Parathyroid adenoma (tissue), 2 donors: ENCODE measurements around the gene ARHGAP18.
A peak's percentile ranks its signal among the peaks of the same experiment; 100 is the strongest.

Experiments
- H2AFZ ChIP-seq: fragments of 300-600 bp; sonication (generic); one replicate; pipeline ENCODE4 v1.7.0; 2017; ENCODE audit warnings: antibody characterized with exemption, mild to moderate bottlenecking
- H3K27ac ChIP-seq: fragments of 300-600 bp; sonication (generic); one replicate; pipeline ENCODE4 v1.7.0; 2017
- H3K27me3 ChIP-seq: fragments of 300-600 bp; sonication (generic); one replicate; pipeline ENCODE4 v1.7.0; 2017; ENCODE audit warnings: low read length; ENCODE audit not compliant: control insufficient read depth, insufficient read depth
- H3K36me3 ChIP-seq: fragments of 300-600 bp; sonication (generic); one replicate; pipeline ENCODE4 v1.7.0; 2017; ENCODE audit warnings: low read length; ENCODE audit not compliant: control insufficient read depth, insufficient read depth
- H3K4me1 ChIP-seq: fragments of 300-600 bp; sonication (generic); one replicate; pipeline ENCODE4 v1.7.0; 2017; ENCODE audit warnings: control low read depth
- H3K4me2 ChIP-seq: fragments of 300-600 bp; sonication (generic); one replicate; pipeline ENCODE4 v1.7.0; 2017; ENCODE audit warnings: low read length
- H3K4me3 ChIP-seq: fragments of 300-600 bp; sonication (generic); one replicate; pipeline ENCODE4 v1.7.0; 2017; ENCODE audit warnings: low read depth, low read length
- H3K79me2 ChIP-seq: fragments of 300-600 bp; sonication (generic); one replicate; pipeline ENCODE4 v1.7.0; 2017; ENCODE audit warnings: control low read depth
- H3K9ac ChIP-seq: fragments of 300-600 bp; sonication (generic); one replicate; pipeline ENCODE4 v1.7.0; 2017; ENCODE audit warnings: mild to moderate bottlenecking
- H3K9me3 ChIP-seq: fragments of 300-600 bp; sonication (generic); one replicate; pipeline ENCODE4 v1.7.0; 2017; ENCODE audit warnings: low read length; ENCODE audit not compliant: control insufficient read depth
- TF ChIP-seq, protein P1 (sequence below): fragments of 300-600 bp; sonication (generic); IDR thresholded peaks from one replicate; pipeline ENCODE4 v1.7.0; 2017; ENCODE audit warnings: antibody characterized with exemption, mild to moderate bottlenecking
- donor health status: primary hyperparathyroidism.

The ARHGAP18 gene

DNA sequence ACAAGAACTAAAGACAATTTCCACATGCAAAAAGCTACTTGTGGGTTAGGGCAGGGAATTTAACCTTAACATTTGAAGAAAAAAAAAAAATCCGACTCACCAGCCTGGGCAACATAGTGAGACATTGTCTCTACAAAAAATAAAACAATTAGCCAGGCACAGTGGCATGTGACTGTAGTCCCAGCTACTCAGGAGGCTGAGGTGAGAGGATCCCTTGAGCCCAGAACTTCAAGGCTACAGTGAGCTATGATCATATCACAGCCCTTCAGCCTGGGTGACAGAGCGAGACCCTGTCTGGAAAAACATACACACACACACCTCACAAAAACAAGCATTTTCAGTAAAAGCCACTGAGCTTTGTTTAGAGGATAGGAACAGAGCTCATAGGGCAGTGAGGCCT, 56.2 kb downstream of the ARHGAP18 start:
- Histone ChIP-seq H3K27ac (no peak overlapping the region), H3K4me3 (no peak overlapping the region), H3K9ac (no peak overlapping the region), H3K4me1 (peaks cover 7% of the 10 kb centered on the region), H3K36me3 (no peaks in the 10 kb centered on the region), H2AFZ (no peak overlapping the region), H3K4me2 (no peak overlapping the region), H3K79me2 (no peaks in the 10 kb centered on the region), H3K27me3 (no peaks in the 10 kb centered on the region), H3K9me3 (no peaks in the 10 kb centered on the region)
- TF ChIP-seq, protein P1, sequence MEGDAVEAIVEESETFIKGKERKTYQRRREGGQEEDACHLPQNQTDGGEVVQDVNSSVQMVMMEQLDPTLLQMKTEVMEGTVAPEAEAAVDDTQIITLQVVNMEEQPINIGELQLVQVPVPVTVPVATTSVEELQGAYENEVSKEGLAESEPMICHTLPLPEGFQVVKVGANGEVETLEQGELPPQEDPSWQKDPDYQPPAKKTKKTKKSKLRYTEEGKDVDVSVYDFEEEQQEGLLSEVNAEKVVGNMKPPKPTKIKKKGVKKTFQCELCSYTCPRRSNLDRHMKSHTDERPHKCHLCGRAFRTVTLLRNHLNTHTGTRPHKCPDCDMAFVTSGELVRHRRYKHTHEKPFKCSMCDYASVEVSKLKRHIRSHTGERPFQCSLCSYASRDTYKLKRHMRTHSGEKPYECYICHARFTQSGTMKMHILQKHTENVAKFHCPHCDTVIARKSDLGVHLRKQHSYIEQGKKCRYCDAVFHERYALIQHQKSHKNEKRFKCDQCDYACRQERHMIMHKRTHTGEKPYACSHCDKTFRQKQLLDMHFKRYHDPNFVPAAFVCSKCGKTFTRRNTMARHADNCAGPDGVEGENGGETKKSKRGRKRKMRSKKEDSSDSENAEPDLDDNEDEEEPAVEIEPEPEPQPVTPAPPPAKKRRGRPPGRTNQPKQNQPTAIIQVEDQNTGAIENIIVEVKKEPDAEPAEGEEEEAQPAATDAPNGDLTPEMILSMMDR: no peak

DNA sequence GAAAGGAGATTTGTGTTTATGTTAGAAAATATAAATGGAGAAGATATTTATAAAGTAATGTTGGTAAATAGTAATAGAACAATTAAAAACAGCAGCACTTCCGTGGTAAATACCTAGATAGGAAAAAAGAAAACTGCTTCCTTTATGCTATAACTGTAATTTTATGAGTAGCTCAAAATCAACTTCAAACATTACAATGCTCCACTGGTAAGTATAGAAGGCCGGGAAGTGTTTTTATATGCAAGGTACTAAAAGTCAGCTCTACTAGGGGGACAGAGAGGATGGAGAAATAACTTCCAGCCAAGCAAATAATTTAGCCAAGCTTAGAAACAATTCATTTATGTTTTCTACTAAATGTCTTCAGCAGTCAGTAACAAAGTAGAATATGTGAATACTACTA, 56.7 kb downstream of the ARHGAP18 start:
- no peaks in the 10 kb centered on the region for H3K79me2 ChIP-seq
- H3K4me3 ChIP-seq: no peak overlapping the region
- H3K27ac ChIP-seq: no peak overlapping the region
- H3K9me3 ChIP-seq: no peaks in the 10 kb centered on the region
- no peak overlapping the region for H3K4me2 ChIP-seq
- no peak overlapping the region for H3K9ac ChIP-seq
- H3K27me3 ChIP-seq: no peaks in the 10 kb centered on the region
- TF ChIP-seq, protein P1: no peak
- no peak overlapping the region for H2AFZ ChIP-seq
- H3K36me3 ChIP-seq: no peaks in the 10 kb centered on the region
- H3K4me1 ChIP-seq: peaks cover 7% of the 10 kb centered on the region

DNA sequence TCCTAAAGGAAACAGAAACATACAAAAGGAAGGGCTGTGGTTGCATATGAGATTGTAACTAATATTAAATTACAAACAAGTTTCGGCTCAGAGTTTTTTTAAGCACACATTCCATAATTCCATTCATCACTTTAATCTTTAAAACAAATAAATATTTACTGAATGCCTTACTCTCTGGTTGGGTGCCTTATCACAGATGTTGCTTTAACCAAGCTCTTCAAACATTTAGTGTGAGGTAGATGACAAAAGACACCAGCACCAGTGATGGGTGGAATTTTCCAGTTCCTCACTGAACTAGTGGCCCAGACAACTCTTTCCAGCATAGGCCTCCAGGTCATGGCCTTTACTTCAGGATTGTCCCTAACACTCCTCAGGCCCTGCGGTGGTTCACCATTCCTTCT, 58.7 kb downstream of the ARHGAP18 start:
- TF ChIP-seq, protein P1: no peak
- Histone ChIP-seq H3K36me3 (no peaks in the 10 kb centered on the region), H3K4me1 (peaks cover 15% of the 10 kb centered on the region), H3K4me3 (no peak overlapping the region), H3K27me3 (no peaks in the 10 kb centered on the region), H3K4me2 (no peak overlapping the region), H3K9ac (no peak overlapping the region), H3K9me3 (no peaks in the 10 kb centered on the region), H2AFZ (no peak overlapping the region), H3K79me2 (no peaks in the 10 kb centered on the region), H3K27ac (peak overlapping the region; percentile 26)

DNA sequence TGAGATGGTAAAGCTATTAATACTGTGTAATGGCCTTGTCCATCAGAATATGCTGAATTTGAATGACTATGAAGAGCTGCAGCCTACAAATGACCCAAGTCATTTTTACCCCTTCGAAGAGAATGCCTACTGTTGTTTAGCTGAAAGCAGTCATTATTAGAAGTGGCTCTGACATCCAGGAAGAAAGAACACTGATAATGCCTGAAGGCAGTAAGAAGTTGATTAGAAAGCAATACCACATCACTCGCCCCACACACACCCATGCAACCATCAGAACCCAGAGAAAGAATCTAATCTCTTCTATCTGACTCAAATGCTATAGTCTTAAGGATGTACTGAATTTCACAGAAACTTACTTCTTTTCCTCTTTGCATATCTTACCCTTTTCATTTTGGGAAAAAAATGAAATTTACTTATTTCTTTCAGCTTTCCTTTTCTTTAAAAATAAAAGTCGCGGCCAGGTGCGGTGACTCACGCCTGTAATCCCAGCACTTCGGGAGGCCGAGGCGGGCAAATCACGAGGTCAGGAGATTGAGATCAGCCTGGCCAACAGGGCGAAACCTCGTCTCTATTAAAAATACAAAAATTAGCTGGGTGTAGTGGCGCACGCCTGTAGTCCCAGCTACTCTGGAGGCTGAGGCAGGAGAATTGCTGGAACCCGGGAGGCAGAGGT, 61.0 kb downstream of the ARHGAP18 start:
- H3K27me3 ChIP-seq: no peaks in the 10 kb centered on the region
- no peaks in the 10 kb centered on the region for H3K36me3 ChIP-seq
- no peak overlapping the region for H2AFZ ChIP-seq
- H3K9me3 ChIP-seq: no peaks in the 10 kb centered on the region
- H3K27ac ChIP-seq: no peak overlapping the region
- no peaks in the 10 kb centered on the region for H3K79me2 ChIP-seq
- H3K4me1 ChIP-seq: peaks cover 37% of the 10 kb centered on the region
- H3K9ac ChIP-seq: no peak overlapping the region
- no peak overlapping the region for H3K4me2 ChIP-seq
- no peak overlapping the region for H3K4me3 ChIP-seq
- TF ChIP-seq, protein P1: no peak

DNA sequence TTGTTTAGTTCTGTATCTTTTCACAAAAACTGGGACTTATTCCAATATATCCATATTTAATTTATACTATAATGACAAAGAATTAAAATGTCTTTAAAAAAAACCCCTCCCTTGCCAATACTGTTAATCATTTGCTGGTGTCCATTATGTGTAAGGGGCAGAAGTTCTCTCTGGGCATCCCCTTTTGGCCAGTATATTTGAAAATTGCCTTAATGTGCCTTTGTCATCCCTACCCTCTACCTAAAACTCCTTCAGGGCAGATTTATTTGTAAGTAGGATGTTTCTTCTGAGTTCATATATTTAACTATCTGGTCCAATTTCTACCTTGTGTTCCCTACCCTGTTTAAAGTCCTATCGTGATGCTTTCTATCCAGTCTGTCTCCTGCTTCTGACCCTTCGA, 62.9 kb downstream of the ARHGAP18 start:
- Histone ChIP-seq H3K27ac (peak overlapping the region; percentile 81), H3K36me3 (no peaks in the 10 kb centered on the region), H3K9ac (no peak overlapping the region), H3K9me3 (no peaks in the 10 kb centered on the region), H3K4me1 (peaks cover 37% of the 10 kb centered on the region), H3K4me3 (no peak overlapping the region), H3K27me3 (no peaks in the 10 kb centered on the region), H3K79me2 (peaks cover 2% of the 10 kb centered on the region), H2AFZ (peak overlapping the region; percentile 56), H3K4me2 (no peak overlapping the region)
- TF ChIP-seq, protein P1: no peak
